ENCODE data around the gene PYROXD2. TPM values are rescaled to one million over a fixed set of nuclear protein-coding genes. Genes with fewer than 3 reads are reported as not detected.

The PYROXD2 gene
- total RNA-seq, 3 donors from 2014 or later, result 6.3 to 11.6 (median 9.7) TPM

DNA sequence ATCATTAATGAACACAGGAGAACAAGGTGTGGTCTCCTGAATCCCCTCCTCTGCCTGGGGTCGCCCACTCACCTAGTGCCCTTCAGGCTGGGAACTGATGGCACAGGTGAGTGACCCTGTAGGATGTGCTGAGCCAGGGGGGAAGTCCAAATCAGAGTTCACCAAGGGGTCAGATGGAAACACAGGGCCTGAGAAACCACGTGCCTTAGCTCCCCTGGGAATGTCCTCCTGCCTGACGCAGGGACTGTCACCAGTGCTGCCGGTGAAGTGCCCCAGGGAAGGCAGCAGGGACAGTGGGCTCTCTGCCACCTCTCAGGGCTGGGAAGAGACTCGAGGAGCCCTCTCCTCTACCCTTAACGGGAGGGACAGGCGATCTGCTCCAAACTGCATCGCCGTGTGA, 5.8 kb upstream of the PYROXD2 start:
- DNase-seq (no peak), ATAC-seq (no peak)
- intact Hi-C loops (cut with DNase I, micrococcal nuclease), result no loop called here

DNA sequence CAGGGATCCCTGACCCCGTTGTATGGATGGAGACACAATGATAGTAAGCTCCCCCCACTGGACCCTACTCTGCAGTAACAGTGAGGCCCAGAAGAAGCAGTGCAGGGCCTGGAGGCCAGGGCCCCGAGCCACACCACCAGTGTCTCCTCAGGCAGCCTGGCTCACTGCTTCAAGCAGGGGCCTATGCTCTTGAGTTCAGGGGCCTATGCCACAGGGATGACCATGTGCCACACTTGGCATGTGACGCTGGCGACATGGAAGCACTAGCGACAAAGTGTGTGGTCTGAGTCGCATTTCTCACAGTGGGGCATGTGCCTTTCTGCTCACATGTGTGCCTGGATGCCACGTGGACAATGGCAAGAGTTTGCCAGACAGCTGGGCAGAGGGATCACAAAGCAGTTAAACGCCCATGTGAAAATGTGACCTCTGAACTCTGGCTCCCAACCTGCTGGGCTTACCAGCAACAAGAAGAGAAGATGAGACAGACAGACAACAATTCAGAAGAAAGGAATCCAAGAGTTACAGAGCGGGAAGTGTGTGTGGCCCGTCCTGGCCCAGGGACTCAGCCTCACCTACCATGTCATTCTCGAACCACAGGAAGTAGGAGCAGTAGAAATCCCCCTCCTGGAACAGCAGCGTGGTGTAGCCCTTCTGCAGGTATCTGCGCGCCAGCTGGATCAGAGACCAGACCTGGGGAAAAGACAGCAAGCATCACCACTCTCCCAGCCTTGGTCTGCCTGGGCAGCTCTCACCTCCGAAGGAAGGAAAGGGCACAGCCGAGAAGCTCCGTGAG, 4.7 kb upstream of the PYROXD2 start:
- intact Hi-C loops (cut with DNase I, micrococcal nuclease), result no loop called here

More for the DNA sequence above, 5.8 kb upstream of the PYROXD2 start:
- H3K4me1 ChIP-seq (ENCODE audit: low read depth), result no peaks in the 10 kb centered on the region
- no peaks in the 10 kb centered on the region for H3K9me3 ChIP-seq
- no peak overlapping the region for H3K4me3 ChIP-seq
- no peaks in the 10 kb centered on the region for H3K36me3 ChIP-seq (ENCODE audit: low read depth)
- TF ChIP-seq, protein P1, sequence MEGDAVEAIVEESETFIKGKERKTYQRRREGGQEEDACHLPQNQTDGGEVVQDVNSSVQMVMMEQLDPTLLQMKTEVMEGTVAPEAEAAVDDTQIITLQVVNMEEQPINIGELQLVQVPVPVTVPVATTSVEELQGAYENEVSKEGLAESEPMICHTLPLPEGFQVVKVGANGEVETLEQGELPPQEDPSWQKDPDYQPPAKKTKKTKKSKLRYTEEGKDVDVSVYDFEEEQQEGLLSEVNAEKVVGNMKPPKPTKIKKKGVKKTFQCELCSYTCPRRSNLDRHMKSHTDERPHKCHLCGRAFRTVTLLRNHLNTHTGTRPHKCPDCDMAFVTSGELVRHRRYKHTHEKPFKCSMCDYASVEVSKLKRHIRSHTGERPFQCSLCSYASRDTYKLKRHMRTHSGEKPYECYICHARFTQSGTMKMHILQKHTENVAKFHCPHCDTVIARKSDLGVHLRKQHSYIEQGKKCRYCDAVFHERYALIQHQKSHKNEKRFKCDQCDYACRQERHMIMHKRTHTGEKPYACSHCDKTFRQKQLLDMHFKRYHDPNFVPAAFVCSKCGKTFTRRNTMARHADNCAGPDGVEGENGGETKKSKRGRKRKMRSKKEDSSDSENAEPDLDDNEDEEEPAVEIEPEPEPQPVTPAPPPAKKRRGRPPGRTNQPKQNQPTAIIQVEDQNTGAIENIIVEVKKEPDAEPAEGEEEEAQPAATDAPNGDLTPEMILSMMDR (IDR thresholded peaks at IDR 0.05), result no peak

DNA sequence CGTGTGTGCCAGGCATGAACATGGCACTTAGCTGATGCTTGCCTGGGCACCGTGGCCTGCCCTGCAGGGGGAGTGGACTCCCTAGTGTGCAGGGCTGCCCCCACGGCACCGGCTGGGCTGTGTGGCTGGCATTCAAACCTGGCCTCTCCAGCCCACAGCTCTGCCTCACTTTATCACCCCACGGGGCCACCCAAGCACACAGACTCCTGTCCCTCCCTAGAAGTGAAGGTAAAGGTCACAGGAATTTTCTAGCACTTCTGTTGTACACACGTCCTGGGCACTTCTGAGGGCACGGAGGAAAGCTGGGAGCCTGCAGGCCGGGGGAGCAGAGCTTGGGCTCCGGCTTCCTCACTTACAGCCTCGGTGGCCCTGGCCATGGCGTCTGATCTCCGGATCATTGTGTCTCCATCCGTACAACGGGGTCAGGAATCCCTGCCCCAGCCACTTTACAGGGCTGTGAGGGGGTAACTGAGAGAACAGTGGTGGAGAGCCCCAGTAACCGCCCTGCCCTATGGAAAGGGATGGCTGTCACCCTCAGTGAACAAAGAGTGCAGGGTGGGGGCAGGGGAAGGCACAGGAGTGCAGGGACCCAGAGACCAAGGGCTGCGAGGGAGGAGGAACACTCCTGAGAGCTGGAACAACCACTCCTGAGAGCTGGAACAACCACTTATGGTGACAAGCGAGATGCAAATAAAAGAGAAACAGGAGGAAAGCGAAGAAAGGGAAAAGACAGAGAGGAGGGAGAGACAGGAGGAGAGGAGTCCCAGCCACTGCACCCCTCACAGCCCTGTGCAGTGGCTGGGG, 3.9 kb upstream of the PYROXD2 start:
- TF ChIP-seq, protein P1 (IDR thresholded peaks at IDR 0.05), result no peak
- H3K9me3 ChIP-seq, result no peaks in the 10 kb centered on the region
- H3K4me3 ChIP-seq, result no peak overlapping the region
- H3K4me1 ChIP-seq (ENCODE audit: low read depth), result peaks cover 11% of the 10 kb centered on the region
- no peaks in the 10 kb centered on the region for H3K36me3 ChIP-seq (ENCODE audit: low read depth)
- intact Hi-C loops (cut with DNase I, micrococcal nuclease), result no loop called here
- no peak for ATAC-seq
- DNase-seq, result peak in 1 of 3 donors; percentile 44

More for the DNA sequence above, 4.7 kb upstream of the PYROXD2 start:
- no peaks in the 10 kb centered on the region for H3K36me3 ChIP-seq (ENCODE audit: low read depth)
- H3K4me1 ChIP-seq (ENCODE audit: low read depth), result peaks cover 4% of the 10 kb centered on the region
- H3K9me3 ChIP-seq, result no peaks in the 10 kb centered on the region
- H3K4me3 ChIP-seq, result no peak overlapping the region
- DNase-seq (no peak), ATAC-seq (no peak)
- TF ChIP-seq, protein P1 (IDR thresholded peaks at IDR 0.05), result no peak

DNA sequence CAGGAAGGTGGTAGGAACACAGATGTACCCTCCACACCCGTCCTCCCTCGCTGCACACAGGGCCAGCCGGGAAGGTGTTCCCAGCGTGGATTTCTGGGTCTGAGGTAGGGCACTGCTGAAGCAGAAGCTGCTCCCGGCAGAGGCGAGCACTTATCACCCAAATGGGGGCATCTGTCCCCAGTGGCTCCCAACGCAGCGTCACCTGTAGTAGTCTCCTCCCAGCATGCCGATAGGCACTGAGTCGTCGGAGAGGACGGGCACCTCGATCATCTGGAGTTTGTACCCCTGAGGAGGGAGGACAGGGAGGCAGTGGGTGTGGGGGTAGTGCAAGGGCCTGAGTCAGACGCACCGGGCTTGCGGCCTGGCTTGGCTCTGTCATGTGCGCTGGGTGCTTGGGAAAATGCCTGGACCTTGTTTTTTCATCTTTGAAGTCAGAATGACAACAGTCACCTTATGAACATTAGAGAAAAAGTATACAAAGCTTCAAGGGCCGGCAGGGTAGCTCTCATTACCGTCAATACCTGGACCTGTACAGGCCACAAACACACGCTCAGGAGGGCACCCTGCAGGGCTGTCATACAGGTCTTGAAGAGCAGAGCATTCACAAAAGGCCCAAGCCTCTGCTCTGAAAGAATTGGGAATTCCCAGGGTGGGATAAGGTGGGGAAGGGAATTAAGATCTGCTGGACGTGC, 3.1 kb upstream of the PYROXD2 start:
- no peak for ATAC-seq
- TF ChIP-seq, protein P1 (IDR thresholded peaks at IDR 0.05), result no peak
- no peaks in the 10 kb centered on the region for H3K36me3 ChIP-seq (ENCODE audit: low read depth)

DNA sequence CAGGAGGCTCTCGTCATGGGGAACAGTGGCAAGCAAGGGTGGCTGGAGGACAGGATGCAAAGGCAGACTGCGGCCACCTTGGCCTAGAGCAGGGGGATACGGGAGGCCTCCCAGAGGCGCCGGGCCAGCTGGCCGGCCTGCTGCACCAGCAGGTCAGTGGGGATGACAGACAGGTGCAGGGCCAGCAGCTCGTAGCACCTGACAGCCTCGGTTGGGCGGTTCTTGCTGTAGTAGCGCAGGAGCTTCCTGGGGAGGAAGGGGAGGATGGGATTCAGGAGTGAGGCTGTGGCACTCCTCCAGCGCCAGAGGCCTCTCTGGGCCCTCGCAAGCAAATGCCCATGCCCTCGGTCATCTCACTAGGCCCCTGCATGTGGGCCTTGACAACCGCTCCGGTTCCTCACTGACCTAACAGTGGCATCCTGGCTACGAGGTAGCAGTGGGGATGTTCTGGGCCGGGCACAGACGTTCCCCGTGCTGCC, 2.5 kb upstream of the PYROXD2 start:
- TF ChIP-seq, protein P1 (IDR thresholded peaks at IDR 0.05), result no peak
- intact Hi-C loops (cut with DNase I, micrococcal nuclease), result no loop called here
- no peak for ATAC-seq
- Histone ChIP-seq H3K36me3 (ENCODE audit: low read depth) (no peaks in the 10 kb centered on the region), H3K4me3 (no peak overlapping the region), H3K9me3 (no peaks in the 10 kb centered on the region), H3K4me1 (ENCODE audit: low read depth) (peaks cover 11% of the 10 kb centered on the region)
- DNase-seq, result peak in 1 of 3 donors; percentile 45

More for the DNA sequence above, 3.1 kb upstream of the PYROXD2 start:
- H3K9me3 ChIP-seq, result no peaks in the 10 kb centered on the region
- peaks cover 11% of the 10 kb centered on the region for H3K4me1 ChIP-seq (ENCODE audit: low read depth)
- no peak for DNase-seq
- intact Hi-C loops (cut with DNase I, micrococcal nuclease), result no loop called here
- H3K4me3 ChIP-seq, result no peak overlapping the region

Data from mucosa of descending colon (tissue), 3 donors.